GM12872 (cell line): Measurements from ENCODE around the gene MIR17HG.

ENCODE experiments used
- CTCF ChIP-seq: IDR thresholded peaks from 3 replicates; pipeline ENCODE4 v1.5.1; 2011; ENCODE audit warnings: low read depth, mild to moderate bottlenecking, low read length, moderate library complexity; ENCODE audit not compliant: insufficient read depth

MIR17HG gene

GRCh38 chr13:91372911-91373310, 25.4 kb downstream of the MIR17HG start:
- TF ChIP-seq CTCF: no peak

- peak; percentile 74 for TF ChIP-seq CTCF
Measured at GRCh38 chr13:91375116-91375729, 27.7 kb downstream of the MIR17HG start.

GRCh38 chr13:91381371-91381770, 33.9 kb downstream of the MIR17HG start:
- no peak for TF ChIP-seq CTCF

GRCh38 chr13:91383836-91384235, 36.3 kb downstream of the MIR17HG start:
- TF ChIP-seq CTCF: no peak

- TF ChIP-seq CTCF: no peak
Measured at GRCh38 chr13:91384896-91385295, 37.4 kb downstream of the MIR17HG start.

GRCh38 chr13:91389186-91389585, 41.7 kb downstream of the MIR17HG start:
- no peak for TF ChIP-seq CTCF

- no peak for TF ChIP-seq CTCF
Measured at GRCh38 chr13:91397595-91397994, 50.1 kb downstream of the MIR17HG start.
